Activated CD4-positive, CD25-positive, alpha-beta regulatory T cell treated with anti-CD3 and anti-CD28 coated beads, Interleukin-2, amount 50 U/mL, for 16 hours (primary cell): ENCODE measurements around the gene MEF2B.
"Not testable (repeated sequence)": the region's sequence is repeated elsewhere in the genome, so short reads cannot be mapped to it uniquely, and the experiment has no call there.

Experiments used
- DNase-seq: peaks from one replicate; pipeline ENCODE4 v3.0.0-alpha.2; 2020; ENCODE audit warnings: low read depth, low spot score

Gene MEF2B

DNA sequence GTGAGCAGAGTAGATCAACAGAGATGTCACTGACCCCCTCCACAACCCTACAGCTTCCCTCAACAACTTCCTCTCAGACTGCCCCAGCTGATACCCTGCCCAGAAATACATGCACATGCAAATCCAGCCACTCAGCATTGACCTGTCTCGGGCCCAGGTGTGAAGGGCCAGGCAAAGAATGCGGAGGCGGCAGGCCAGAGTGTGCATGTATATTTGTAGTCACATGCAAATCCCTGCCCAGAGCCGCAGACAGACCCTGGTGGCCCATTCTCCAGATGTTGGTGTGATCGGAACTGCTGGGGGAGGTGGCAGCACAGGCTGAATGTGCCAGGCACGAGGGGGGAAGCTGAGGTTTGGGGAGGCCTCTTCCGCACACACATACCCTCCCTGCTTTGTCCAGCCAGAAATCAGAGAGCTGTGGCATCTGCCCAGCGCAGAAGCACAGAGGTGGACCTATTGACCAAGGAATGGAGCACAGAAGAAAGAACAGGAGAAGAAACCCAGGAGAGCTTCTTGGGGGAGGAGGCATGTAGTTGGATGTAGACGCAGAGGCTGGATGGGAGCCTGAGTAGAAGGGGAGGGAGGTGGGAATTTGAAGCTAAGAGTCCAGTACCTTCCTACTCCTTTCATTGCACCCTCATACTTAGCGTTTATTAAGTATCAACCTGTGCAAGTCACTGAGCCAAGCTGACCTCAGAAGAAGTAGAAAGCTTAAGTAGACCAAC, 14.4 kb downstream of the MEF2B start:
- DNase-seq = no peak

DNA sequence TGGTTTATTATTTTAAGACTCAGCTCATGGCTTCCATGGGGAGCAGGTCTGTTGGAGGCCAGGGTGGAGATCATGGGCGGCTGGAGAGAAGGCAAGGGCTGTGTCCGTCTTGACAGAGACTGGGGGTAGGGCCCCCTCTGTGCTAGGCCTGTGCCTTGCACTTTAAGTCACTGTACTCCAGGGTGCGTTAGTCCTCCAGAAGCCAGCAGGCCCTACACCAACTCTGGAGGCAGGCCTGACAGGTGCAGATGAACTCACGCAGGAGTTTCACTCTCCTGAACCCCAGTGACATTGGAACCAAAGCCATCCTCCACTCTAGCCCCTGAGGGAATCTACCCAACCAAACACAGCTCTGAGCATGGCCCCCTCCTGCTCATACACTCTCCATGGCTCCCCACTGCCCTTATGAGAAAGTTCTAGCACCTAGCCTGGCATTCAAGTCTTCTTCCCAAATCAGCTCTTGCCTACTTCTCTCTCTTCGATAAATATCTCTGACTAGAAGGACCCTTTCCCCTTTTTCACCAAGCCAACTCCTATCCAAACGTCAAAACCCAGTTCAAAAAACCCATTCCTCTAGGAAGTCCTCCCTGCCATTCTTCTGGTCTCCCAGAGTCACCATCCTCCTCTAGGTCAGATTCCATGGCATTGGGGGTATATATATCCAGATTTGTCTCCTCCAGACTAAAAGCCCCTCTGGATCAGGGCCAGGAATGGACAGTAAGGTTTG, 15.1 kb downstream of the MEF2B start:
- DNase-seq = no peak

DNA sequence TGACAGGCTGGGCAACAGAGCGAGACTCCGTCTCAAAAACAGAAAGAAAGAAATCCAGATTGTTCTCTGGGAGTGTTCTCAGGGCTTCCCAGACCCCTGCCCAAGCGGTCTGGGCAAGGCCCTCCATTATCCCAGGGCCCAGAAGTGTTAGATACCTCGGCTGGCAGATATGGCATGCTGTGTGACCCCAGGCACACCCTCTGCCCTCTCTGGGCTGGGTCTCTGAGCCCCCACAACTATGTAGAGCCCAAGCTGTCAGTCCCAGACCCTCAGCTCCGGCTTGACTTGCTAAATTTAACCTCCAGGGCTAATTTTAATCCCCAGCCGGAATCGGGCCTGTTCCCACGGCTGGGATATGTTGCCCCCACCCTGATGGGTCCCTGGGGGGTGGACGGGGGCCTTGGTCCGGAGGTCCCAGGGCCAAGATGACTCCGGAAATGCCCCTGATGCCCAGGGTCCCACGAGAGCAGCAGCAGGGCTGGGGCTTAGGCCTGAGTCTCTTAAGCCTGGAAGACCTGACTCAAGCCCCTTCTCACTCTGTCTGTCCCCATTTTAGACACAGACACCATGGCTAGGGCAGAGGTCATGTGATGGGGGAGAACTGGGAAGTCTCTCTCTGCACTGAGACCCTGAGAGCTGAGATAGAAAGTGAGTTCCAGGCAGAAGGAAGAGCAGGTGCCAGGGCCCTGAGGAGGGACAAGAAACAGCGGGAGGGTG, 17.2 kb downstream of the MEF2B start:
- DNase-seq = no peak

DNA sequence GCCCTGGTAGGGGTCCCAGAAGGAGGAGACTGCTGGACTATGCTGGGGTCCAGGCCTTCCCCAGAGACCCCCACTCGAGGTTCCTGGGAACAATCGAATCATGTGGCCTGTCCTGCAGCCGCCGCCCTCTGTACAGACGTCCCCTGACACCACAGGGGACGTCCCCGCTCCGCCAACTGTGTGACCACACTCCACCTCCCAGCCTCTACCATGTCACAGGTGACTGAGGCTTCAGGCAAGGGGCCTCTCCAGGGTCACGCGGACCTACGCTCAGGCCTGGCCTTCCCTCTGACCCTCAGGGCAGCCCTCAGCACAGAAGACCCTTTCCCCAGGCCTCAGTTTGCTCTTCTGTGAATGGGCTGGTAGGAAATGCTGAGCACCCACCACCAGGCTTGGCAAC, 18.6 kb downstream of the MEF2B start:
- DNase-seq = no peak

DNA sequence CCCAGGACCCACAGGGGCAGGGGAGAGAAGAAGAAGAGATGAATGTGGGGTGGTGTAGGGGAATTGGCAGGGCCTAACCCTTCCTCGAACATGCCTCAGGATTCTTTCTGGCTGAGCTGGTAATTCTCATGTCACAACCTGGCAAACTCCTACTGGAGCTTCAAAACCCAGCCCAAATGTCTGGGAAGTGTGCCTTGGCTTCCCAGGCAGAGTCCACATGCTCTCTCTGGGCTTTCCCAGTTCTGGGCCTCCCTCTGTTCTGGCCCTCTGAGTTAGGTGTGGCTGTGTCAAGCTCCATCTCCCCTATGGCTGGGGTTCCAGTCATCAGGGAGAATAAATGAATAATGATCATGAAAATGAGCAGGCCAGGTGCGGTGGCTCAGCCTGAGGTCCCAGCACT, 20.6 kb downstream of the MEF2B start:
- no peak for DNase-seq

DNA sequence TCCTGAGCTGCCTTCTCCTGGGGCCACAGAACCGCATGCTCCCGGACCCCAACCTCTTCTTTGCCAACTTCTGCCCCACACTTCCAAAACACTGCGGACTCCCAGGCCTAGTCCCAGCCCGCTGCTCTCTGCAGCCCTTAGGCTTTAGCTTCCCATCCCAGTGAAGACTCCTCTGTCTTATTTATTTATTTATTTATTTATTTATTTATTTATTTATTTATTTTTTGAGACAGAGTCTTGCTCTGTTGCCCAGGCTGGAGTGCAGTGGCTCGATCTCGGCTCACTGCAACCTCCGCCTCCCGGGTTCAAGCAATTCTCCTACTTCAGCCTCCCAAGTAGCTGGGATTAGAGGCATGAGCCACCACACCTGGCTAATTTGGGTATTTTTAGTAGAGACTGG, 21.6 kb downstream of the MEF2B start:
- DNase-seq = not testable (repeated sequence)

DNA sequence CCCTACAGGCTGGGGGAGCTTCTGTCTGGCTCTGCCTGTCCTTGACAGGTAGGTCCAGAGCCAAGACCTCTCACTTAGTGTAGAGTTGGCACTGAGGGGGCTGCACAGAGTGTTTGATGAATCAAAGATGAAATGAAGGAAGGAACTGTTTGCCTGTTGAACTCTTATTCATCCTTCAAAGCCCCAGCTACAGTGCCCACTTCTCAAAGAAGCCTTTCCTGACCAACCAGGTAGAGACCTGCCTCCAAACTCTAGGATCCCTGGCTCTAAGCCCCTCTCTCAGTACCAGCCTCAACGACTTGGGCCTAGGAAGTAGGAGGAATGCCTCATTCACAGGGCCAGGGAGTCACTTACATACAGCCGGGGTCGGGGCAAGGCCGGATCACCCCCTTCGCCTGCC, 22.7 kb downstream of the MEF2B start:
- no peak for DNase-seq

DNA sequence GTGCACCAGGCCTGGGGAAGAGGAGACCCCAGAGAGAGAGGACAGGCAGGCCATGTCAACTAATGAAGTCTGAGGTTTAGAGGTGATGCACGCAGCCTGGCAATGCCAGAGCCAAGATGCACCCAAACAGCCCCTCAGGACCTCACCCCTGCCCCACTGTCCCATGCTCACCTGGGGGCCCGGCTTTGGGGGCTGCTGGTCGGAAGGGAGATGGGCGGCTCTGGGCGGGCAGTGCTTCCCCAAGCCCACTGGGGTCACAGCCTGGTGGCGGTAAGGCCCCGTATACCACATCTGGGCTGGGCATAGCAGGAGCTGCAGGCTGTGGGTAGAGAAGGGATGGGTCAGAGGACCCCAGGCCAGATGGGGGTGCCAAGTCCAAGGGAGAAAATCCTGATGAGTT, 23.2 kb downstream of the MEF2B start:
- no peak for DNase-seq

DNA sequence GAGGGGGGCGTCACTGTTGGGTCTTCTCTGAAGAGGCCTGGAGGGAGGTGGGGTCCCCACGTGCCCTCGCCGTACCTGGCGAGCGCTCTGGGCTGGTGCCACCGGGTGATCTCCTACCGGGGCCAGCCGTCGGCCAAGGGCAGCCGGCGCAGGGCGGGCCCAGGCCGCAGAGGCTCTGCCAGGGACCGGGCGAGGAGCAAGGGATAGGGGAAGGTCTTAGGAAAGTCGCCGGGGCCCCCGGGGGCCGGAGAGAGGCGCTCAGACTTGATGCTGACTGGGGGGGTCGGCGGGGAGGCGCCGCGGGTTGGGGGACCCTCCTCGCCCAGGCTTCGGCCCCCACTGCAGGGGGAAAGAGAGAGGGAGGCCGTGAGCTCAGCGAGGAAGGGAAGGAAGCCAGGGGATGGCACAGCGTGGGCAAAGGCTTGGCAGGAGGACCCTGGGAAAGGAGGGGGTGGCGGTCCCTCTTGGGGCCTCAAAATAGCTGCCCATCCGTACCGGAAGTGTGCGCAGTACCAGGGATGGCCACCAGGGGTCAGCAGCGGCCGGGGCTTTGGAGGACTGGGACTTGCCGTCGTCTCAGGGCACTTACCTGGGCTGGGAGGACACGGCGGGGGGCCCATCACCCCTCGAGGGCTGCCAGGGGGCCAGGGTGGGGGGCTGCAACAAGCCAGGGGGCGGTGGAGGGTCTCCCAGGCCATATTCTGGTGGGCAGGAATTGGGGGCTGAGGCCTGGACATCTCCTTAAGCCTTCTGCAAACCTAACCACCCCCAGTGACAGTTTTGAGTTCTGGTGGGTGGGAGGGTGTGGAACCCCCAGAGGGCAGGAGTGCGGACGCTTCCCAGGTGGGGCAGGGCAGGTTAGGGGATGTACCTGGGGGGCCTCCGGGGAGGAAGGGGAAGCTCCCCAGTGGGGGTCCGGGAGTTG, 24.1 kb downstream of the MEF2B start:
- DNase-seq = peak; percentile 78

DNA sequence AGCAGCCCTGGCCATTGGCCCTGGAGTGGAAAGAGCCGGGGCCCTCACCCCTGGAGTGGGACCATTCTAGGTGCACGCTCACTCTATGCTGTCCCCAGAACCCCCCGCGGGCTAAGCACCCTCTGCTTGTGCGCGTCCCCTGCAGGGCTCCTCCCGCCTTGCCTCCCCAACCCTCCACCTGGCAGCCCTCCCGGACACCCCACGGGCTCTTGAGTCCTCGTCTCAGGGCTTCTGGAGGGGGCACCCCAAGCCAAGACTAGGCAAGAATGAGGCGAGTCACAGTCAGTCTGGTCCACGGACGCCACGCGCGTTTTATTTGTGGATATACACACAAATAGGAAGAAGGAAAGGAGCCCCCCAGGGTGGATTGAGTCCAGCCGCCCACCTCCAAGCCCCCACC, 24.8 kb downstream of the MEF2B start:
- DNase-seq = no peak

DNA sequence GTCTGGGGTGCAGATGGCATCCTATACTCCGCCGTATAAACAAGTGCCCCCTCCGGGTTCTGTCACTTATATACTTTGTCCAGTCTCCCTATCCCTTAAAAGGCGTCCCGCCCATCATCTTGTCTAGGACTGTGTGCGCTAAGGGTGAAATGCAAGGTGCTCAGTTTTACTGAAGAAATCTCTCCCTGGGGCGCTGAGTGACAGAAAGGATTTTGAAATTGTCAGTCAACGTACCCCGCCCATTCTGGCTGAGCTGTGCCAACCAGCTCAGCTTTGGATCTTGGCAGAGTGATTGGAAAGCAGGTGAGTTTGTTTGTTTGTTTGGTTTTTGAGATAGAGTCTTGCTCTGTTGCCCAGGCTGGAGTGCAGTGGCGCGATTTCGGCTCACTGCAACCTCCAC, 27.7 kb downstream of the MEF2B start:
- no peak for DNase-seq

DNA sequence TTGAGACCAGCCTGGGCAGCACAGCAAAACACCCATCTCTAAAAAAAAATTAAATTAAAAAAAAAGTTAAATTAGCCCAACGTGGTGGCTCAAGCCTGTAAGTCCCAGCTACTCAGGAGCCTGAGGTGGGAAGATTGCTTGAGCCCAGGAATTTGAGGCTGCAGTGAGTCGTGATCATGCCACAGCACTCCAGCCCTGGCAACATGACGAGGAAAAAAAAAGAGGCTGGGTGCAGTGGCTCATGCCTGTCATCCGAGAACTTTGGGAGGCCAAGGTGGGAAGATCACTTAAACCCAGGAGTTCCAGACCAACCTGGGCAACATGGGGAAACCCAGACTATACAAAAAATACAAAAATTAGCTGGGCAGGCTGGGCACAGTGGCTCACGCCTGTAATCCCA, 29.6 kb downstream of the MEF2B start:
- no peak for DNase-seq

DNA sequence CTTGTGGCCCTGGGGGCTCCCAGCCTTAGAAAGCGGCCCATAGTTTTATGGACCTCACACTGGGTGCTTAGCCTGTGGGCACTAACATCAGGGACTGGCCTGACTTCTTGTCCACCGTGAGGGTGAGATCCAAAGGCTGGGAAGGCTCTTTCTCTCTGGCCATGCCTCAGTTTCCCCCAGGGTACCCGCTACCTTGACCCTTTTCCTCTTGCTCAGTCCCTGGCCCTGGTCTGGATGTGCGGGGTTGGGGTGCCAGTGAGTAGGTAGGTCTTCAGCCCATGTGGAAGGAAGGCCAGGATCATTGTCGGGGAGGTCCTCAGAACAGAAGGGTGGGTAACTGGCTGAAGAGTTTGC, 30.2 kb downstream of the MEF2B start:
- DNase-seq = no peak

DNA sequence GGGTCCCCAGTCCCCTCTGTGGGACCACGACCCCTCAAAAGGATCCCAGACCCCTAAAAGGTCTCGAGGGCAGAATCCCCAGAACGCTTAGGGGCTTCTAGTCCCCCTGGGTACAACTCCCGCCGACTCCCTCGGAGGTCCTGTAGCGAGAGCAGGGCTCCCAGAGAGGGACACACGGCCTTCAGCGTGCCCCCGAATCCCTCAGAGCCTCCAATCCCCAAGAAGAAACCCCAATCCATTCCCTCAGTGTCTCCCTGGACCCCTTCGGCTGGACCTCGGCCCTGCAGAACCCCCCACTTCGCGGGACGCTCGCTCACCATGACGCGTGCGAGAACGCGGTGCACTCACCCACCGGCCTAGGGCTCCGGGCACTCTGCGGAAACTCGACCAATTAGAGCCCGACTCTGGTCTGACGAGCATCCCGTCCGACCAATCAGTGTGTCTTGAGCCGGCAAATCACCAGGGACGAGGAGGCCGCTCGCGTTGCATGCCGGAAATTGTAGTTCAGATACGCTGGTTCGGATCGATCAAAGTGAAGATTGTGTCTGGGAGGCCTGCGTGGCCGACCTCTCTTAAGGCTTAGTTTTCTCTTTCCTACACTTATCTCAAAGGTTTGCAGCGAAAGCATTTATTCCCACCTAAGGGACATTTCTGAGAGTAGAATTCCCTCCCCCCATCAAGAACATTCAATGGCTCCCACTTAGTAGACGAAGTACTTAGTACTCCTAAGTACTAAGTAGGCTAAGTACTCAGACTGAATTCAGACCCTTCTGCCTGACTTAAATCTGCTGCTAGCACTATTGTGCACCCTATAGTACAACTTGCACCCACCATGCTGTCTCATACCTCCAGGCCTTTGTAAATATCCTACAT, 31.7 kb downstream of the MEF2B start, which contains the start of gene TMEM161A:
TSS of gene TMEM161A (minus strand) at position 370 of the 873 bp plus-strand sequence. CDS start at position 320, 50 bp downstream.
- DNase-seq = peak; percentile 92

DNA sequence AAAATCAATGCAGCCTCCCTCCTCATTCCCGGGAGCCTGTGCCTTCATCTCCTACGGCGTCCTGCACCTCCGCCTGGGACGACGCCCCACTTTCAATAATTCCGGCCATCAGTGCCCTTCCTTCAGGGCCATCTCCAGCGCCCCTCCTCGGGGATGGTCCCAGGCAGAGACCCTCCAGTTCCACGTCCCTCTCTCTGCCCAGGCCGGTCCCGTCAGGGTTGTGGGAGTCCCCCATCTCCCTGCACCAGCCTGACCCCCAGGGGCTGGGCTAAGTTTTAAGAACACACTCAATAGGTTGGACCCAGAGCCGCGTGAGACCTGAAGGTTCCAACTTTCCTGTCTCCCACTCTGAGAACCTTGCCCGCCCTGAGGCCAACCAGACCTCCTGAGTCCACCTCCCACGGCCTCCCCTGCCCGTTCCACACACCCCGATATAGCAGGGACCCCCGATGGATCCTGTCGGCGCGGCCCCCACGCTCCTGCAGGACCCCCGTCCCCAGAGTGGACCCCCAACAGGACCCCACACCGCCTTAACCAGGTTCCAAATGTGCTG, 32.4 kb downstream of the MEF2B start:
- DNase-seq = no peak

DNA sequence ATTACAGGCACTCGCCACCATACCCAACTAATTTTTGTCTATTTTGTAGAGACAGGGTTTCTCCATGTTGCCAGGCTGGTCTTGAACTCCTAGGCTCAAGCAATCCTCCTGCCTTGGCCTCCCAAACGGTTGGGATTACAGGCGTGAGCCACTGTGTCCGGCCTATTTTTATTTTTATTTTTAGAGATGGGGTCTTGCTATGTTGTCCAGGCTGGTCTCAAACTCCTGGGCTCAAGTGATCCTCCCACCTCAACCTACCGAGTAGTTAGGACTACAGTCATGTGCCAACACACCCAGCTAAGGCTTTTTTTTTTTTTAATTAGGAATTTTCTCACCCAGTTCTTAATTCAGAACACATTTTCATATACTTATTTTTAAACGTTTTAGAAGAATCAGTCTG, 34.4 kb downstream of the MEF2B start:
- DNase-seq = not testable (repeated sequence)

DNA sequence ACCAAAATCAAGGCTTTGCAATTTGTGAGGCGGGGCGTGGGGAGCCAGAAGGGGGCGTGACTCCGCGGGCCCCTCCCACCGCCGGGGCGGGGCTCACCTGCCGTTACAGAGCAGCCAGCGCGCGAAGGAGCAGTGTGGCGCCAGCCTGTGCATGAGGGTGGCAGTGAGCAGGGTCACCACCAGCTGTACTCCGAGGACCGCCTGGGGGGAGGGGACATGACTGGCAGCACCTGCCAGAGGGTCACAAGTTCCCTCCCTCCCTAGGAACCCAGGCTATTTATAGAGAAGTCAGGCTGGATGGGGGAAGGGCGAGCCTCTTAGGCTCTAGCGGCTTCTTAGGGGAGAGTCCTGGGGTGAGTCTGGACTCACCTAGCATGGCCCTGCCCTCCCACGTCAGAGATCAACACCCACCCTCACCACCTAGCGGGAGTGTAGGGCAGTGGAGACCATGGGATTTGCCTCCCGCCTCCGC, 35.3 kb downstream of the MEF2B start:
- DNase-seq = no peak

DNA sequence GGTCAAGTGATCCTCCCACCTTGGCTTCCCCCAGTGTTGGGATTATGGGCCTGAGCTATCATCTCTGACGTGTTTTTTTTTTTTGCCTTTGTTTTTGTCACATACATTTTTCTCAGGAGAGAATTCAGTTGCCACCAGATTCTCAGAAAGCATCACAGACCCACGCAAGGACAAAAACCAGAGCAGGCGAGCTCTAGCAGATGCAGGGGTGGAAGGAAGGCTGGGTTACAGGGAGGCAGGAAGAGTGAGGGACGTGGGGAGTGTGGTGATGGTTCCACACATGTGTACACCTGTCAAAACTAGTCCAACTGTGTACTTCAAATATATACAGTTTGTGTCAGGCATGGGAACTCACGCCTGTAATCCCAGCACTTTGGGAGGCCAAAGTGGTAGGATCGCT, 36.1 kb downstream of the MEF2B start:
- no peak for DNase-seq

DNA sequence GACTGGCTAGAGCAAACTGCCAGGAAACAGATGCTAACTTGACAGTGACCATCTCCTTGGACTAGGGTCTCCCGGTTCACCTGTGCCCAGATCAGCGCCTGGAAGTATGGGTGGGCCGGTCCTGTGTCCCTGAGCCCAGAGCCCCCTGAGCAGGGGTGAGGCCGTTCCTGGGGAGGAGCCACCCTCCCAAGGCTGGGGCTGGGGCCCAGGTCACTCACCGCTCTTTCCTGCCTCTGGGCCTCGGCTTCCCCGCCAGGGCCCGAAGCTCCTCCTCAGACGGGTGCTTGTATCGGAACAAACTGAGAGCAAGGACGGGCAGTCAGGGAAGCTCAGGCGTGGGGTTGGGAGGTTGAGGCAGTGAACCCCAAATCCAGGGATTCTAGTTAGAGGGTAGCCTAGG, 37.2 kb downstream of the MEF2B start:
- DNase-seq = no peak

DNA sequence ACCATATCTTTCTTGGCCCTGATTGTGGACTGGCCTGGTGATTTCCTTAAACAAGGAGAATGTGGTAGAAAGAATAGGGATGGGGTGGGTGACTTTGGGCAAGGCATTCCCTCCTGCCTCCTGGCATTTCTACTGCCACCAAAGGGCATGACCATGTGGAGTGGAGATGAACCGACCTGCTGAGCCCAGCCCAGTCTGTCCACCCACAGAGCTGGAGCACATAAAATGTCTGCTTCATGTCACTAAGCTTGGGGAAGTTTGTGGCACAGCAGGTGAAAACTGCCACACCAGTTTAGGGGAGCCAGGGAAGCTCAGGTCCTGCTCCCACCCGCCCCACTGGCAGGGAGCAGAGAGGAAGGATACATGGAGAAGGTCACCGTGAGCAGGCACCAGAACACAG, 38.1 kb downstream of the MEF2B start:
- no peak for DNase-seq
